ENCODE data around the gene ASS1.

The ASS1 gene

GRCh38 chr9:130448771-130449603 is 4.2 kb downstream of the ASS1 start:
- no peaks in the 10 kb centered on the region for H3K9me3 ChIP-seq (ENCODE audit: insufficient read depth, low read length)
- no peak overlapping the region for H3K27ac ChIP-seq (ENCODE audit: low read depth, low read length)
- H3K4me2 ChIP-seq (ENCODE audit: low read depth, low read length, poor library complexity, severe bottlenecking): no peak overlapping the region
- no peak overlapping the region for H3K9ac ChIP-seq (ENCODE audit: low read length)
- no peak overlapping the region for H3K4me3 ChIP-seq (ENCODE audit: insufficient read depth, low read length, poor library complexity, severe bottlenecking)
- no peaks in the 10 kb centered on the region for H4K20me1 ChIP-seq (ENCODE audit: low read depth, low read length)
- no peaks in the 10 kb centered on the region for H3K36me3 ChIP-seq (ENCODE audit: low read length)
- H2AFZ ChIP-seq (ENCODE audit: low read depth, low read length, severe bottlenecking): no peak overlapping the region
- H3K79me2 ChIP-seq (ENCODE audit: insufficient read depth, low read length): no peaks in the 10 kb centered on the region
- no peak for TF ChIP-seq CTCF (IDR thresholded peaks at IDR 0.05; ENCODE audit: insufficient read depth, low read length, poor library complexity, severe bottlenecking)
- TF ChIP-seq EZH2phosphoT487 (conservative IDR thresholded peaks at IDR 0.05; ENCODE audit: low read length): no peak
- H3K9me2 ChIP-seq (replicated peaks; ENCODE audit: insufficient read depth, low read length): no peaks in the 10 kb centered on the region
- H3F3A ChIP-seq (ENCODE audit: insufficient read depth): no peaks in the 10 kb centered on the region
- H3K27me3 ChIP-seq (ENCODE audit: low read length): no peaks in the 10 kb centered on the region

GRCh38 chr9:130450344-130451003 is 5.7 kb downstream of the ASS1 start:
- no peaks in the 10 kb centered on the region for H4K20me1 ChIP-seq (ENCODE audit: low read depth, low read length)
- H3K4me2 ChIP-seq (ENCODE audit: low read depth, low read length, poor library complexity, severe bottlenecking): no peak overlapping the region
- no peaks in the 10 kb centered on the region for H3K36me3 ChIP-seq (ENCODE audit: low read length)
- no peaks in the 10 kb centered on the region for H3K79me2 ChIP-seq (ENCODE audit: insufficient read depth, low read length)
- H2AFZ ChIP-seq (ENCODE audit: low read depth, low read length, severe bottlenecking): no peak overlapping the region
- no peak overlapping the region for H3K27ac ChIP-seq (ENCODE audit: low read depth, low read length)
- no peaks in the 10 kb centered on the region for H3K27me3 ChIP-seq (ENCODE audit: low read length)
- no peak for TF ChIP-seq EZH2phosphoT487 (conservative IDR thresholded peaks at IDR 0.05; ENCODE audit: low read length)
- no peak for TF ChIP-seq CTCF (IDR thresholded peaks at IDR 0.05; ENCODE audit: insufficient read depth, low read length, poor library complexity, severe bottlenecking)
- H3F3A ChIP-seq (ENCODE audit: insufficient read depth): no peaks in the 10 kb centered on the region
- no peak overlapping the region for H3K9ac ChIP-seq (ENCODE audit: low read length)
- no peaks in the 10 kb centered on the region for H3K9me2 ChIP-seq (replicated peaks; ENCODE audit: insufficient read depth, low read length)
- H3K9me3 ChIP-seq (ENCODE audit: insufficient read depth, low read length): no peaks in the 10 kb centered on the region
- no peak overlapping the region for H3K4me3 ChIP-seq (ENCODE audit: insufficient read depth, low read length, poor library complexity, severe bottlenecking)

GRCh38 chr9:130451004-130451390 is 6.2 kb downstream of the ASS1 start:
- Histone ChIP-seq H3K9me3 (ENCODE audit: insufficient read depth, low read length) (no peaks in the 10 kb centered on the region), H3K79me2 (ENCODE audit: insufficient read depth, low read length) (no peaks in the 10 kb centered on the region), H3K9me2 (replicated peaks; ENCODE audit: insufficient read depth, low read length) (no peaks in the 10 kb centered on the region), H3F3A (ENCODE audit: insufficient read depth) (no peaks in the 10 kb centered on the region), H3K4me3 (ENCODE audit: insufficient read depth, low read length, poor library complexity, severe bottlenecking) (no peak overlapping the region), H3K27ac (ENCODE audit: low read depth, low read length) (no peak overlapping the region), H3K36me3 (ENCODE audit: low read length) (no peaks in the 10 kb centered on the region), H2AFZ (ENCODE audit: low read depth, low read length, severe bottlenecking) (no peak overlapping the region), H3K9ac (ENCODE audit: low read length) (no peak overlapping the region), H3K27me3 (ENCODE audit: low read length) (no peaks in the 10 kb centered on the region), H4K20me1 (ENCODE audit: low read depth, low read length) (no peaks in the 10 kb centered on the region), H3K4me2 (ENCODE audit: low read depth, low read length, poor library complexity, severe bottlenecking) (no peak overlapping the region)
- TF ChIP-seq CTCF (IDR thresholded peaks at IDR 0.05; ENCODE audit: insufficient read depth, low read length, poor library complexity, severe bottlenecking): no peak
- no peak for TF ChIP-seq EZH2phosphoT487 (conservative IDR thresholded peaks at IDR 0.05; ENCODE audit: low read length)

All from SU-DHL-6 (cell line).